Adrenal gland (tissue), 12 donors: Measurements from ENCODE around the gene PLIN5. TPM values are rescaled to one million over a fixed set of nuclear protein-coding genes. Genes with fewer than 3 reads are reported as not detected.

Source experiments
- DNase-seq, 7 donors: peaks; one replicate each; pipeline ENCODE4 v3.0.0-alpha.2; 2019 to 2020
- H3K27ac ChIP-seq, 5 donors: fragments of 200-600 bp; sonication (generic) in 4 of 5; 1 replicate in 3 of 5; 2 replicates in 2 of 5; pipeline versions ENCODE4 v1.5.1 to v1.8.0; 2016 to 2020; ENCODE audit warnings: mild to moderate bottlenecking in 1 of 5
- H3K27me3 ChIP-seq: fragments of 200-600 bp; 2 replicates; pipeline ENCODE4 v1.8.0; 2021
- H3K36me3 ChIP-seq, 2 donors: fragments of 200-600 bp; replicated peaks in 1 of 2; 1 replicate in 1 of 2; 2 replicates in 1 of 2; pipeline versions ENCODE4 v1.5.1 to v1.8.0; 2018 to 2022
- H3K4me1 ChIP-seq, 2 donors: fragments of 200-600 bp; replicated peaks in 1 of 2; 1 replicate in 1 of 2; 2 replicates in 1 of 2; pipeline versions ENCODE4 v1.5.1 to v1.8.0; 2018 to 2021
- H3K4me3 ChIP-seq, 4 donors: fragments of 200-600 bp; sonication (generic) in 3 of 4; one replicate each; pipeline ENCODE4 v1.5.1; 2016 to 2018
- H3K9me3 ChIP-seq, 3 donors: fragments of 200-600 bp; sonication (generic) in 1 of 3; replicated peaks in 1 of 3; 1 replicate in 2 of 3; 2 replicates in 1 of 3; pipeline versions ENCODE4 v1.5.1 to v1.8.0; 2016 to 2021
- POLR2A ChIP-seq, 2 donors: fragments of 450-650 bp; IDR thresholded peaks; one replicate each; pipeline ENCODE4 v1.6.1; 2017; ENCODE audit warnings: antibody characterized with exemption in 2 of 2, mild to moderate bottlenecking in 2 of 2, moderate library complexity in 1 of 2
- WGBS, 4 donors: extraction: QIAGEN DNeasy Blood & Tissue Kit in 2 of 4; methylation state at CpG; one replicate each; pipeline versions ENCODE4 v1.1.5 to v1.1.7; 2013 to 2017; 5-methylcytosine and 5-hydroxymethylcytosine counted together
- intact Hi-C, 2 donors: fragments of 100-400 bp; cut with DNase I; formaldehyde crosslinking; loops; one replicate each; pipeline versions ENCODE4 v1.14.1 to v1.15.0; 2022 to 2023
- polyA plus RNA-seq, 3 donors: library from polyadenylated mRNA; stranded (reverse); fragments of 200-250 nt in 2 of 3; fragments of 350-450 nt in 1 of 3; fragmentation: Illumina TruSeq in 1 of 3; extraction: RNeasy Lipid Tissue Mini Kit (QIAGEN cat#74804) in 1 of 3; gene quantifications; one replicate each; pipeline ENCODE4 v1.2.3, GENCODE V29; 2013 to 2014
- total RNA-seq, 9 donors: library from RNA; depleted of rRNA in 4 of 9; stranded (reverse); fragments of >200 nt in 4 of 9; fragments of 120-200 nt in 1 of 9; fragmentation: NEBNext Ultra II Directional in 1 of 9; extraction: Animal tissue kit (Norgen Biotek cat#: 25700) in 1 of 9; gene quantifications; one replicate each; pipeline versions ENCODE4 v1.1.0 to v1.2.4, GENCODE V29; 2013 to 2023
- TF ChIP-seq, protein P1 (sequence below), 6 experiments: fragments of 450-650 bp in 4 of 6; fragments of 200-600 bp in 2 of 6; sonication (generic) in 1 of 6; IDR thresholded peaks; 1 replicate in 5 of 6; 2 replicates in 1 of 6; pipeline versions ENCODE4 v1.5.1 to v1.8.0; 2016 to 2021; ENCODE audit warnings: antibody characterized with exemption in 6 of 6, mild to moderate bottlenecking in 2 of 6, moderate library complexity in 1 of 6
- donor health status: healthy with polysubstance abuse.
- donor health status: Bipolar disorder and iron deficiency.
- donor health status: DM: yes; HTN: yes; CAD: no.
- donor health status: DM: no; HTN: no; CAD: no.
- donor health status: DM: no; HTN: no; CAD: no.
- donor health status: DM: yes; HTN: yes; CAD: no.

The PLIN5 gene
- total and polyA plus RNA-seq, 12 donors, result 0.57 to 47.6 (median 7.2) TPM

DNA sequence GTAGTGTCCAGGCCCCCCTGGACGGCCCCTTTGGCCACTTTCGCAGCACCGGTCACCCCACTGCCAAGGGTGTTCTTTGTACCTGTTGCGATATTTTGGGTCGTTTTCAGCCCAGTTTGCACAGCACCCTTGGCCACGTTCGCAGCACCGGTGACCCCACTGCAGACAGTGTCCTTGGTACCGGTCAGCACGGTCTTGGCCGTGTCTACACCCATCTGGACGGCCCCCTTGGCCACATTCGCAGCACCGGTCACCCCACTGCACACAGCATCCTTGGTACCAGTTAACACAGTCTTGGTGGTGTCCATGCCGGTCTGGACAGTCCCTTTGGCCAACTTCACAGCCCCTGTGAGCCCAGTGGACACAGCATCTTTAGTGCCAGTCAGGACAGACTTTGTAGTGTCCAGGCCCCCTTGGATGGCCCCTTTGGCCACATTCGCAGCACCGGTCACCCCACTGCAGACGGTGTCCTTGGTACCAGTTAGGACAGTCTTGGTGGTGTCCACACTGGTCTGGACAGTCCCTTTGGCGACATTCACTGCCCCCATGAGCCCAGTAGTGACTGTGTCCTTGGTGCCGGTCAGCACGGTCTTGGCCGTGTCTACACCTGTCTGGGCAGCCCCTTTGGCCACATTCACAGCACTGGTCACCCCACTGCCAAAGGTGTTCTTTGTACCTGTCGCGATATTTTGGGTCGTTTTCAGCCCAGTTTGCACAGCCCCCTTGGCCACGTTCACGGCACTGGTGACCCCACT, 23.5 kb downstream of the PLIN5 start:
- Histone ChIP-seq H3K36me3 (no peaks in the 10 kb centered on the region), H3K4me1 (peaks cover 0 to 7% of the 10 kb centered on the region in 2 donors)
- TF ChIP-seq POLR2A (IDR thresholded peaks at IDR 0.05), result no peak
- TF ChIP-seq, protein P1, sequence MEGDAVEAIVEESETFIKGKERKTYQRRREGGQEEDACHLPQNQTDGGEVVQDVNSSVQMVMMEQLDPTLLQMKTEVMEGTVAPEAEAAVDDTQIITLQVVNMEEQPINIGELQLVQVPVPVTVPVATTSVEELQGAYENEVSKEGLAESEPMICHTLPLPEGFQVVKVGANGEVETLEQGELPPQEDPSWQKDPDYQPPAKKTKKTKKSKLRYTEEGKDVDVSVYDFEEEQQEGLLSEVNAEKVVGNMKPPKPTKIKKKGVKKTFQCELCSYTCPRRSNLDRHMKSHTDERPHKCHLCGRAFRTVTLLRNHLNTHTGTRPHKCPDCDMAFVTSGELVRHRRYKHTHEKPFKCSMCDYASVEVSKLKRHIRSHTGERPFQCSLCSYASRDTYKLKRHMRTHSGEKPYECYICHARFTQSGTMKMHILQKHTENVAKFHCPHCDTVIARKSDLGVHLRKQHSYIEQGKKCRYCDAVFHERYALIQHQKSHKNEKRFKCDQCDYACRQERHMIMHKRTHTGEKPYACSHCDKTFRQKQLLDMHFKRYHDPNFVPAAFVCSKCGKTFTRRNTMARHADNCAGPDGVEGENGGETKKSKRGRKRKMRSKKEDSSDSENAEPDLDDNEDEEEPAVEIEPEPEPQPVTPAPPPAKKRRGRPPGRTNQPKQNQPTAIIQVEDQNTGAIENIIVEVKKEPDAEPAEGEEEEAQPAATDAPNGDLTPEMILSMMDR (IDR thresholded peaks at IDR 0.05), result no peak

DNA sequence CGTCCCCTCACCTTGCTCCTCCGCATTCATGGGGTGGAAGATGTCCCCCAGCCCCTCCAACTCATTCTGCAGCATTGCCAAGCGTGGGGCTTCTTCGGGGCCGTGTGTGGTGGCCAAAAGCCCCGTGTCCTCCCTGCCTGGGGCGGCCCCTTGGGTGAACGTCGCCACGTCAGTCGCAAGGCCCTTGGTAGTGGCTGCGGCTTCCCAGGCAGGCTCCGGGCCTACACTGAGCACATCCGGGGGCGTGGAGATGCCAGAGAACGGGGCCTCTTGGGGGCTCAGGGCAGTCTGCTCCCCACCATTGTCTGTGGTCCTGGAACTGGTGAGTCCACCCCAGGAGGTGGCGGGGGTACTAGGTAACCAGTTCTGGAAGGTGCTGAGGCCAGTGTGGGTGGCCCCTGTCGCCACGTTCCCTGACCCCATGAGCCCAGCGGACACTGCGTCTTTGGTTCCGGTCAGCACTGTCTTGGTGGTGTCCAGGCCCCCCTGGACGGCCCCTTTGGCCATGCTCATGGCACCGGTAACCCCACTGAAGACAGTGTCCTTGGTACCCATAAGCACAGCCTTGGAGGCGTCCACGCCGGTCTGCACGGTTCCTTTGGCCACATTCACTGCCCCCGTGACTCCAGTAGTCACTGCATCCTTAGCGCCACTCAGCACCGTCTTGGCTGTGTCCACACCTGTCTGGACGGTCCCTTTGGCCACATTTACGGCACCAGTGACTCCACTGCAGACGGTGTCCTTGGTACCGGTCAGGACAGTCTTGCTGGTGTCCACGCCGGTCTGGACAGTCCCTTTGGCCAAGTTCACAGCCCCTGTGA, 24.4 kb downstream of the PLIN5 start:
- Histone ChIP-seq H3K4me1 (peaks cover 0 to 8% of the 10 kb centered on the region in 2 donors), H3K36me3 (no peaks in the 10 kb centered on the region)
- intact Hi-C loops, result no loop called here

More for the DNA sequence above, 23.5 kb downstream of the PLIN5 start:
- Histone ChIP-seq H3K9me3 (no peaks in the 10 kb centered on the region), H3K27ac (no peak overlapping the region), H3K27me3 (no peaks in the 10 kb centered on the region), H3K4me3 (no peak overlapping the region)
- DNase-seq, result no peak
- 72 to 86% (median 83%) methylated on average over 22 to 27 of the region's 27 CpGs for WGBS, 4 donors
- intact Hi-C loops, result no loop called here

DNA sequence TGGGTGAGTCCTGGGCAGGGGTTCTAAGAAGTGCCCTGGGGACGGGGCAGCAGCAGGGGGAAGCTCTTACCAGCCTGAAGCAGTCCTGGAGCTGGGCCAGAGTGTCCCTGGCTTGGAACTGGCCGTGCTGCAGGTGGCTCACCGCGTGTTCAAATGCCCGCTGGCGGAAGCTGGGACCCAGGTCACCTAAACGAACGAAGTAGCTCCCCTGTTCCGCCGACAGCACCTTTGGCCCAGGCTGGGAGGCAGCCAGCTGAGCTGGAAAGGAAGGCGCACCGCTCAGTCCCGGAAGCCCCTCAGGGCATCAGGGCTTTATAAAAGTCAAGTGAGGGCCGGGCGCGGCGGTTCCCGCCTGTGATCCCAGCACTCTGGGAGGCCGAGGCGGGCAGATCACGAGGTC, 26.3 kb downstream of the PLIN5 start:
- intact Hi-C loops, result no loop called here
- Histone ChIP-seq H3K27me3 (no peaks in the 10 kb centered on the region), H3K9me3 (no peaks in the 10 kb centered on the region), H3K27ac (no peak overlapping the region), H3K4me1 (peaks cover 0 to 8% of the 10 kb centered on the region in 2 donors), H3K4me3 (no peak overlapping the region), H3K36me3 (no peaks in the 10 kb centered on the region)
- WGBS, 4 donors, result 79 to 92% (median 90%) methylated on average over 11 to 21 of the region's 21 CpGs
- no peak for DNase-seq
- TF ChIP-seq, protein P1 (IDR thresholded peaks at IDR 0.05), result no peak
- TF ChIP-seq POLR2A (IDR thresholded peaks at IDR 0.05), result no peak

More for the DNA sequence above, 24.4 kb downstream of the PLIN5 start:
- Histone ChIP-seq H3K4me3 (no peak overlapping the region), H3K27me3 (no peaks in the 10 kb centered on the region), H3K27ac (no peak overlapping the region), H3K9me3 (no peaks in the 10 kb centered on the region)
- 74 to 92% (median 79%) methylated on average over 15 to 37 of the region's 37 CpGs for WGBS, 4 donors
- DNase-seq, result no peak
- TF ChIP-seq POLR2A (IDR thresholded peaks at IDR 0.05), result no peak
- TF ChIP-seq, protein P1 (IDR thresholded peaks at IDR 0.05), result no peak

DNA sequence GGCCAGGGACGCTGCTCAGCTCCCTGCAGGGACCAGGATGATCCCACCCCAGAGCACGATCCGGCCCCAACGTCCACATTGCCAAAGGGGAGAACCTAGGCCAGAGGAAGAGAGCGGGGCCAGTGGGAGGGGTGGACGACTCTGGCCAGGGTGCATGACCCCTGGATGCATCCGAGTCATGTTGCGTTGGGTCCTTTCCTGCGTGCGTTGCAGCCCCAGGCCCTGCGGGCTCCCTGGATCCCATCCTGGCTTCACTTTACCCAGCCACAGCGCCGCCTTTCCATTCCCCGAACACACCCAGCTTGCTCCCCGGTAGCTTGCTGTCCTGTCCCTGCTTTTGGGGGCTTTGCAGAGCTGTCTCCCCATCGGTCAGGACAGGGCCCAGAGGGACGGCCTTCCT, 27.2 kb downstream of the PLIN5 start:
- 83 to 93% (median 86%) methylated on average over 7 to 17 of the region's 17 CpGs for WGBS, 4 donors
- no peak overlapping the region for H3K27ac ChIP-seq
- peaks cover 0 to 8% of the 10 kb centered on the region in 2 donors for H3K4me1 ChIP-seq
- intact Hi-C loops, result no loop called here
- H3K9me3 ChIP-seq, result no peaks in the 10 kb centered on the region
- no peak overlapping the region for H3K4me3 ChIP-seq
- no peak for TF ChIP-seq POLR2A (IDR thresholded peaks at IDR 0.05)
- no peaks in the 10 kb centered on the region for H3K27me3 ChIP-seq
- DNase-seq, result no peak
- H3K36me3 ChIP-seq, result peaks cover 0 to 3% of the 10 kb centered on the region in 2 donors
